Skeletal muscle tissue (tissue), 4 donors: Measurements from ENCODE around the gene ABLIM2. TPM values are rescaled to one million over a fixed set of nuclear protein-coding genes. Genes with fewer than 3 reads are reported as not detected.

Experiments
- H3K27ac ChIP-seq: one replicate; pipeline ENCODE4 v1.7.0; 2013; ENCODE audit warnings: mild to moderate bottlenecking, low read depth, low read length, inconsistent platforms
- H3K27me3 ChIP-seq, 3 donors: one replicate each; pipeline ENCODE4 v1.7.0; 2013; ENCODE audit warnings: low read length in 3 of 3; ENCODE audit not compliant: control insufficient read depth in 3 of 3, insufficient read depth in 3 of 3
- H3K36me3 ChIP-seq, 3 donors: one replicate each; pipeline ENCODE4 v1.7.0; 2013; ENCODE audit warnings: low read length in 3 of 3; ENCODE audit not compliant: control insufficient read depth in 3 of 3, insufficient read depth in 3 of 3
- H3K4me1 ChIP-seq, 3 donors: one replicate each; pipeline ENCODE4 v1.7.0; 2013; ENCODE audit warnings: low read length in 3 of 3, mild to moderate bottlenecking in 3 of 3; ENCODE audit not compliant: control insufficient read depth in 3 of 3, insufficient read depth in 3 of 3
- H3K4me3 ChIP-seq, 3 donors: one replicate each; pipeline ENCODE4 v1.7.0; 2013; ENCODE audit warnings: low read length in 3 of 3
- H3K9ac ChIP-seq, 3 donors: one replicate each; pipeline ENCODE4 v1.7.0; 2013; ENCODE audit warnings: low read length in 3 of 3, mild to moderate bottlenecking in 3 of 3, moderate library complexity in 2 of 3, low read depth in 1 of 3
- H3K9me3 ChIP-seq, 3 donors: one replicate each; pipeline ENCODE4 v1.7.0; 2013; ENCODE audit warnings: low read length in 3 of 3; ENCODE audit not compliant: control insufficient read depth in 3 of 3
- total RNA-seq: library from RNA; depleted of rRNA; stranded (reverse); fragments of >200 nt; gene quantifications from one replicate; pipeline ENCODE4 v1.2.3, GENCODE V29; 2014
- donor health status: Osteomylitis.

ABLIM2 gene
- total RNA-seq, 1 donor from 2014 or later: 7.3 TPM

DNA sequence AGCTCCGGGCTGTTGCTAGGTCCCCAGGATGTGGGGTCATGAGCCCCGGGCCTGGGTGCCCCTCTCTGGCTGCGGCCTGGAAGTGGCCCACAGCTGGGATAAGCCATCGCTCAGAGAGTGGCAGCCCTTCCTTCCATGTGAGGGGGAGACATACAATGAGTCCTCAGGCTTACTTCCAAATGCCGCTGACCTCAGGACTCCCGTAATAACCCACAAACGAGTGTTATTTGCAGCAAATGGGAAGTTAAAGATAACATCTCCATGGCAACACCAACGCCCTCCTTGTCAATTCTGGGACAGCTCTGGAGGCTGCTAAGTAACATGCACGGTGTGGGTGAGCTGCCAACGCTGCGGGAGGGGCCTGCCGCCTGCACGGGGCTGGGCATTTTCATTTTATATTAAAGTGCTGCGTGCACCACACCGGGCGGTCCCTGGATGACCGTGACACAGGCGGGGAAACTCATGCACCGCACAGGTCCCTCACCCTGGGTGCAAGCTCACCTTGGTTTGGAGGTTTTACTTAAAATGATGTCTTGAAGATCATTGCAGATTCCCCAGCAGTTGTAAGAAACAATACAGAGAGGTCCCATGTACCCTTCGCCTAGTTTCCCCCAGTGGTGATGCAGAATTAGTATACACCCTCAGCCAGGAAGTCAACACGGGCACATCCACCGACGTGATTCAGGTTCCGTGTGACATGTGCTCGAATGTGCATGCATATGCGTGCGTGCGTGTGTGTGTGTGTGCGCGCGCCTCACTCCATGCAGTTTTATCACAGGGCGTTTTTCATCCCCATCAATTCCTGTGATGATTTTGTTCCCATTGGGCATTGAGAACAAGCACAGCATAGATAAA lies 79.4 kb downstream of the ABLIM2 start:
- peak overlapping the region in 1 of 3 donors; percentile 54 for H3K9ac ChIP-seq
- H3K4me3 ChIP-seq: no peak overlapping the region
- no peaks in the 10 kb centered on the region for H3K27me3 ChIP-seq
- H3K4me1 ChIP-seq: peaks cover 6 to 40% (median 20%) of the 10 kb centered on the region in 3 donors
- H3K27ac ChIP-seq: no peak overlapping the region
- peaks cover 48 to 53% (median 48%) of the 10 kb centered on the region in 3 donors for H3K36me3 ChIP-seq
- H3K9me3 ChIP-seq: no peaks in the 10 kb centered on the region

DNA sequence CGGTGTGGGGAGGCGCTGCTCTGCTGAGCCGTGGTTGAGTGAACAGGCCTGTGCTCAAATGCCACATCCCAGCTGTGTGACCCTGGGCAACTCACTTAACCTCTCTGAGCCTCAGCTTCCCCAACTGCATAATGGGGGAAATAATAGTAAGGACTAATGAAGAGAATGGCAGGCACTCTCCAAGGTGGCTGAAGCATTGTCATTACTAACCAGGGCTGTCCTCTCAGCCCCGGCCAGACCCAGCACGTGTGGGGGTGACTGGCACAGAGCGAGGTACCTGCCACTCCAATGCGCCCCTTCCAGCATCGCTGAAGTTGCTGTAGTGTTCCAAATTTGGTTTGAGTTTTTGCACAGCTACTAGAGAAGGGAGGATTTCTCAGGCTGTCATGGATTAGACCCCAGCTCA lies 80.0 kb downstream of the ABLIM2 start:
- peak overlapping the region in 1 of 3 donors; percentile 8 for H3K9ac ChIP-seq
- H3K36me3 ChIP-seq: peaks cover 46 to 52% (median 47%) of the 10 kb centered on the region in 3 donors
- no peaks in the 10 kb centered on the region for H3K9me3 ChIP-seq
- H3K27ac ChIP-seq: no peak overlapping the region
- H3K27me3 ChIP-seq: no peaks in the 10 kb centered on the region
- H3K4me3 ChIP-seq: no peak overlapping the region
- H3K4me1 ChIP-seq: peaks cover 6 to 40% (median 20%) of the 10 kb centered on the region in 3 donors

- no peak overlapping the region for H3K27ac ChIP-seq
- H3K9ac ChIP-seq: no peak overlapping the region
- H3K36me3 ChIP-seq: peaks cover 46 to 54% (median 47%) of the 10 kb centered on the region in 3 donors
- no peaks in the 10 kb centered on the region for H3K9me3 ChIP-seq
- no peaks in the 10 kb centered on the region for H3K27me3 ChIP-seq
- peaks cover 6 to 38% (median 20%) of the 10 kb centered on the region in 3 donors for H3K4me1 ChIP-seq
- H3K4me3 ChIP-seq: no peak overlapping the region
These were observed 80.5 kb downstream of the ABLIM2 start for GRCh38 chr4:8078109-8078494.

DNA sequence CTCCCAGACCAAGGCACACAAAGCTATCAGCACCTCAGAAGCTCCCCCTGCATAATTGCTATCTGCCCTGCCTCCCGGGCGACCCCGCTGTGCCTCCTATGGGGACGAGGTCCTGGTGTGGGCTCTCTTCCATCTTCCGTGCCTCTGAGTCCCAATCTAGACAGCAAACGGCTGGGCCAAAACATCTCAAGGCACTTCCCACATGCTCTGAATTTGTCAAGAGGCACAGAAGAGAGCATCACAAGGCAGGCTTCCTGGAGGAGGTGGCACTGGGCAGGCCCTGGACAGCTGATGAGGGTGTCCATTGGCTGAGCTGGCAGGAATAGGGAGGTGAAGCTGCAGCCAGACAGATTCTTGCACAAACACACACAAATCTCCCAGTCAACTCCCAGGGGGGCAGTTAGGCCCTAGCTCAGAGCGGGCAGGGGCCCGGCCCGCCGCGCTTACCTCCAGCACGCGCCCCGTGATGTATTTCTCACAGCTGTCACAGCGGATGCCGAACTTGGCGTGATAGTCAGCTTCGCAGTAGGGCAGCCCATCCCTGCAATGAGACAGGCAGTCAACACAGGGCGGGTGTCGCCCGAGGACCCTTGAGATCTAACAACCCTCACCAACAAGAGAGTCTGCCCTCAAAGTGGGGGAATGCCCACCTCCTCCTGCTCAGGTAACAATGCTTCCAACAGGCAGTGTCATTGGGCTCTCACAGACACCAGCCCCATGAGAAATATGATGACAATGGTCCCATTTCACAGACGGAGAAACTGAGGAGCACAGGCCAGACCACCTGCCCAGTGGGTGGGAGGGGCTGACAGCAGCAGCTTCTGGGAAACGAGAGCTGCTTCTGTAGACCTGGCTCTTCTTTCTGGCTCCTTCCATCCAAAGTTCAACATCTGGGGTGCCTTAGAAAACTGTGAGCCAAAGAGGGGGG lies 81.2 kb downstream of the ABLIM2 start:
- Histone ChIP-seq H3K27ac (no peak overlapping the region), H3K27me3 (peaks cover 0 to 3% (median 0%) of the 10 kb centered on the region in 3 donors), H3K4me1 (peaks cover 6 to 32% (median 20%) of the 10 kb centered on the region in 3 donors), H3K36me3 (peaks cover 52 to 53% (median 53%) of the 10 kb centered on the region in 3 donors), H3K9me3 (no peaks in the 10 kb centered on the region), H3K4me3 (no peak overlapping the region), H3K9ac (no peak overlapping the region)

DNA sequence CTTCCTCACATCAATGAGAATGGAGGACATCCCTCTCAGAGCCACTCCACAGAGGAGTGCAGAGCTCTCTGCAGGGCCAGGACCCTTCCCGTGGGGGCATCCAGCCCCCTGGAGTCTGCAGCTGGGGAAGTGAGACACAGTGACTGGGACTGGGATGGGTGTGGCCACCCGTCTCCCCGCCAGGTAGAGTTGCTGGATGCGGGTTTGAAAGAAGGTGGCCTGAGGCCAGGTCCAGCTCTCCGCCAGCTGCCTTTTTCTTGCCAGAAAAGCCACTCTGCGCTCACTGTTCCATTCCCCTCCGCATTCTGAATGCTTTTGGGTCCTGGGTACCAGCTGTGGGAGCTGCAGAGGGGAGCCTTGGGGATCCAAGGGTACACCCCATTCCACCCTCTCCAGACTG lies 82.6 kb downstream of the ABLIM2 start:
- peaks cover 0 to 4% (median 0%) of the 10 kb centered on the region in 3 donors for H3K27me3 ChIP-seq
- H3K36me3 ChIP-seq: peaks cover 49 to 55% (median 51%) of the 10 kb centered on the region in 3 donors
- peaks cover 4 to 20% (median 18%) of the 10 kb centered on the region in 3 donors for H3K4me1 ChIP-seq
- no peaks in the 10 kb centered on the region for H3K9me3 ChIP-seq
- H3K4me3 ChIP-seq: no peak overlapping the region
- H3K27ac ChIP-seq: no peak overlapping the region
- no peak overlapping the region for H3K9ac ChIP-seq

DNA sequence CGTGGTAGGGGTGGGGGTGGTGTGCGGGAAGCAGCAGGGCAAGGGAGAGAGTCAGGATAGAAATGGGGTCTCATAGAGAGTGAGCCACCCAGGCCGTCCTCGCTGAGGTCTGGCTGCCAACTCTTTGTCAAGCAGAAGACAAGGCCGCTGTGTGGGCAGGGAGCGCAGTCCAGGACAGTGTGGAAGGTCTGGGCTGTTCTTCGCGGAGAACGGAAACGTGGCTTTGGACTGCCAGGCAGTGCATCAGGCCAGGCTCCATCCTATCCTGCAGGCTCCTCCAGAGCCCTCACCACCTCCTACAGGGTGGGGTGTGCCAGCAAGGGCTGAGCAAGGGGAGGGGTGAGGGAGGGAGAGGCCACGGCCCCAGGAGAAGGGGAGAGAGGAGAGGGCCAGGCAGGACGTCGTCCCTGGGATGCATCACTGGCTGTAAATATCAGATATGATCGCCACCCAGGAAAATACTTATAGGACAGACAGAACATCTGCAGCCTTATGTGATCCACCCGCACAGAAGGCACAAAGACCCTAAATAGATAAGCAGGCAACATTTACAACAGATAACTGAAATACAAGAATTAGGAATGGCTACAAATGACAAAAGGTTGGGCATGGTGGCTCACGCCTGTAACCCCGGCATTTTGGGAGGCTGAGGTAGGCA lies 85.3 kb downstream of the ABLIM2 start:
- H3K36me3 ChIP-seq: peaks cover 32 to 48% (median 41%) of the 10 kb centered on the region in 3 donors
- H3K9me3 ChIP-seq: no peaks in the 10 kb centered on the region
- peaks cover 26 to 36% (median 27%) of the 10 kb centered on the region in 3 donors for H3K4me1 ChIP-seq
- H3K9ac ChIP-seq: no peak overlapping the region
- H3K27ac ChIP-seq: no peak overlapping the region
- H3K27me3 ChIP-seq: peaks cover 0 to 10% (median 0%) of the 10 kb centered on the region in 3 donors
- H3K4me3 ChIP-seq: no peak overlapping the region

- H3K4me3 ChIP-seq: no peak overlapping the region
- peaks cover 35 to 45% (median 35%) of the 10 kb centered on the region in 3 donors for H3K4me1 ChIP-seq
- peaks cover 0 to 10% (median 0%) of the 10 kb centered on the region in 3 donors for H3K27me3 ChIP-seq
- no peaks in the 10 kb centered on the region for H3K9me3 ChIP-seq
- no peak overlapping the region for H3K9ac ChIP-seq
- peaks cover 23 to 40% (median 33%) of the 10 kb centered on the region in 3 donors for H3K36me3 ChIP-seq
- H3K27ac ChIP-seq: no peak overlapping the region
These were observed 86.2 kb downstream of the ABLIM2 start for GRCh38 chr4:8072235-8072968.

GRCh38 chr4:8071766-8072165 lies 86.8 kb downstream of the ABLIM2 start:
- no peaks in the 10 kb centered on the region for H3K9me3 ChIP-seq
- no peak overlapping the region for H3K4me3 ChIP-seq
- peaks cover 0 to 10% (median 0%) of the 10 kb centered on the region in 3 donors for H3K27me3 ChIP-seq
- peaks cover 21 to 34% (median 34%) of the 10 kb centered on the region in 3 donors for H3K36me3 ChIP-seq
- H3K27ac ChIP-seq: no peak overlapping the region
- no peak overlapping the region for H3K9ac ChIP-seq
- peaks cover 39 to 52% (median 41%) of the 10 kb centered on the region in 3 donors for H3K4me1 ChIP-seq
